Type B pancreatic cell (in vitro differentiated cells): ENCODE data around the gene PPP2R2B. TPM values are rescaled to one million over a fixed set of nuclear protein-coding genes. Genes with fewer than 3 reads are reported as not detected.
"Not testable (repeated sequence)": the region's sequence is repeated elsewhere in the genome, so short reads cannot be mapped to it uniquely, and the experiment has no call there.

ENCODE experiments used
- DNase-seq: peaks from one replicate; pipeline ENCODE4 v3.0.0; 2021; ENCODE audit warnings: mixed read lengths; ENCODE audit not compliant: unreplicated experiment; ENCODE audit errors: extremely low spot score
- H3K27ac Mint-ChIP-seq: 2 replicates; pipeline ENCODE4 v1.8.0; 2021; ENCODE audit warnings: mild to moderate bottlenecking, mixed read lengths
- H3K27me3 Mint-ChIP-seq: 2 replicates; pipeline ENCODE4 v1.8.0; 2021; ENCODE audit warnings: mixed read lengths
- H3K36me3 Mint-ChIP-seq: 2 replicates; pipeline ENCODE4 v1.8.0; 2021; ENCODE audit warnings: mixed read lengths
- H3K4me1 Mint-ChIP-seq: one replicate; pipeline ENCODE4 v1.8.0; 2021; ENCODE audit warnings: mixed read lengths; ENCODE audit not compliant: unreplicated experiment
- H3K4me3 Mint-ChIP-seq: 2 replicates; pipeline ENCODE4 v1.8.0; 2021; ENCODE audit warnings: mild to moderate bottlenecking, mixed read lengths
- H3K9me3 Mint-ChIP-seq: 2 replicates; pipeline ENCODE4 v1.8.0; 2021; ENCODE audit warnings: mixed read lengths
- total RNA-seq: library from RNA; stranded (reverse); gene quantifications from 2 replicates; pipeline ENCODE4 v1.2.1, GENCODE V29; 2021; ENCODE audit warnings: low replicate concordance
- TF ChIP-seq, protein P1 (sequence below): fragments of 200-600 bp; sonication (generic); conservative IDR thresholded peaks from 2 replicates; pipeline ENCODE4 v1.5.0; 2021; ENCODE audit warnings: antibody characterized with exemption, mild to moderate bottlenecking

PPP2R2B gene
- total RNA-seq, 1 donor from 2014 or later, result 29.1 TPM

DNA sequence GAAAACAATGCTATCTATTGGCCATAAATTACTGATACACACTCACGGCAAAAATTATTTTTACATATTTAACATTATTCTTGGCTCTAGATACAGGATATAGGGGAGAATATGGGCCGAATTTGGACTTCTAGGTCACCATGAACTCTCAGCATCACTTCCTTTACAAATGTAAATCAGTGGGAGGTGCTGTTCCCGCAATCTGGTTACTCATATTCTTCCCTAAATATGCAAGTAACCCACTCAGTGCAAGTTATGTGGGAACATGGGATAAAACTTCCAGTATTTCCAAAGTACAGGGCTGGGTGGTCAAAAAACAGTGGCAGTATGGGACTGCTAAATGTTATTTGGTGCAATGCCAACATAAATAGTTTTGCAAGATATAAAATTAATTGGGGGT, 145.6 kb downstream of the PPP2R2B start:
- Mint-ChIP-seq H3K9me3 (peaks cover 6% of the 10 kb centered on the region), H3K36me3 (peaks cover 10% of the 10 kb centered on the region), H3K4me1 (peaks cover 13% of the 10 kb centered on the region), H3K4me3 (no peak overlapping the region), H3K27me3 (no peaks in the 10 kb centered on the region), H3K27ac (no peak overlapping the region)
- TF ChIP-seq, protein P1, sequence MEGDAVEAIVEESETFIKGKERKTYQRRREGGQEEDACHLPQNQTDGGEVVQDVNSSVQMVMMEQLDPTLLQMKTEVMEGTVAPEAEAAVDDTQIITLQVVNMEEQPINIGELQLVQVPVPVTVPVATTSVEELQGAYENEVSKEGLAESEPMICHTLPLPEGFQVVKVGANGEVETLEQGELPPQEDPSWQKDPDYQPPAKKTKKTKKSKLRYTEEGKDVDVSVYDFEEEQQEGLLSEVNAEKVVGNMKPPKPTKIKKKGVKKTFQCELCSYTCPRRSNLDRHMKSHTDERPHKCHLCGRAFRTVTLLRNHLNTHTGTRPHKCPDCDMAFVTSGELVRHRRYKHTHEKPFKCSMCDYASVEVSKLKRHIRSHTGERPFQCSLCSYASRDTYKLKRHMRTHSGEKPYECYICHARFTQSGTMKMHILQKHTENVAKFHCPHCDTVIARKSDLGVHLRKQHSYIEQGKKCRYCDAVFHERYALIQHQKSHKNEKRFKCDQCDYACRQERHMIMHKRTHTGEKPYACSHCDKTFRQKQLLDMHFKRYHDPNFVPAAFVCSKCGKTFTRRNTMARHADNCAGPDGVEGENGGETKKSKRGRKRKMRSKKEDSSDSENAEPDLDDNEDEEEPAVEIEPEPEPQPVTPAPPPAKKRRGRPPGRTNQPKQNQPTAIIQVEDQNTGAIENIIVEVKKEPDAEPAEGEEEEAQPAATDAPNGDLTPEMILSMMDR, result no peak
- no peak for DNase-seq

DNA sequence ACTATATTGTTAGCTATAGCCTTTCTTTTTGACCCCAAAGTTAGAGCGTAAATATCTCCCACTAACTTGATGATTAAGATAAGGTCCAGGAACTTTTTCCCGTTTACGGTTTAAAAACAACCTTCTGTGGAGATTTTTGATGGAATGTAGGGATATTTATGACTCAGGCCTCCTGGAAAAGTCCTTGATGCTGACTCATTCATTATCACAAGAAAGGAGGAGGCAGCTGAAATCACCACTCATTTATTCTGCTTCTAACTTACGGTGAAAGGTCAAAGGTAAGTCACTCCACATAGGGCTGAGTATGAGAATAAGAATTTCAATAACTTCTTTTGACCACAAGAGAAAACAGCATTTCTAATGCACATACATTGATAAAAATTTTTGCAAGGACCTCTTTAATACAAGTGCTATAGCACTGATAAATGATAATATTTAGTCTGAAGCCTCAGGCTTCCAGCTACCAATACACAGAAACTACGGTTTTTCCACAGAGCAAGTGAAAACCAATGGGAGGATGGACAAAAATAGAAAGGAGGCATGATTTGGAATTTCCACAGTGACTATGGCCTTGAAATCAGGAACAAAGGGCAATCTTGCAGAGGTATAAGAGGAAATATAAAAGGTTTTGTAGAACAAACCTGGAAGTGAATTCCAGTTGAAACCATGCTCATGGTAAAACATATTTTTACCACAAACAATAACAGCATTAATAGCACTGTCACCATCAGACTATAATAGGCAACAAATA, 146.5 kb downstream of the PPP2R2B start:
- DNase-seq, result no peak
- no peak overlapping the region for H3K27ac Mint-ChIP-seq
- H3K27me3 Mint-ChIP-seq, result no peaks in the 10 kb centered on the region
- TF ChIP-seq, protein P1, result no peak
- H3K4me1 Mint-ChIP-seq, result peaks cover 13% of the 10 kb centered on the region
- peaks cover 10% of the 10 kb centered on the region for H3K36me3 Mint-ChIP-seq
- no peak overlapping the region for H3K4me3 Mint-ChIP-seq
- H3K9me3 Mint-ChIP-seq, result peaks cover 6% of the 10 kb centered on the region

DNA sequence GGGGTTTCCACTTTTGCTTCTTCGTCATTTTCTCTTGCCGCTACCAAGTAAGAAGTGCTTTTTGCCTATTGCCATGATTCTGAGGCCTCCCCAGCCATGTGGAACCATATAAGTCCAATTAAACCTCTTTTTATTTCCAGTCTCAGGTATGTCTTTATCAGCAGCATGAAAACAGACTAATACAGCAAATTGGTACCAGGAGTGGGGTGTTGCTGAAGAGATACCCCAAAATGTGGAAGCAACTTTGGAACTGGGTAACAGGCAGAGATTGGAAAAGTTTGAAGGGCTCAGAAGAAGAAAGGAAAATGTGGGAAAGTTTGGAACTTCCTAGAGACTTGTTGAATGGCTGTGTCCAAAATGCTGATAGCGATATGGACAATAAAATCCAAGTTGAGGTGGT, 149.8 kb downstream of the PPP2R2B start:
- H3K27me3 Mint-ChIP-seq, H3K4me3 Mint-ChIP-seq, H3K27ac Mint-ChIP-seq, DNase-seq, H3K9me3 Mint-ChIP-seq, H3K36me3 Mint-ChIP-seq: not testable (repeated sequence)
- peaks cover 23% of the 10 kb centered on the region for H3K4me1 Mint-ChIP-seq

DNA sequence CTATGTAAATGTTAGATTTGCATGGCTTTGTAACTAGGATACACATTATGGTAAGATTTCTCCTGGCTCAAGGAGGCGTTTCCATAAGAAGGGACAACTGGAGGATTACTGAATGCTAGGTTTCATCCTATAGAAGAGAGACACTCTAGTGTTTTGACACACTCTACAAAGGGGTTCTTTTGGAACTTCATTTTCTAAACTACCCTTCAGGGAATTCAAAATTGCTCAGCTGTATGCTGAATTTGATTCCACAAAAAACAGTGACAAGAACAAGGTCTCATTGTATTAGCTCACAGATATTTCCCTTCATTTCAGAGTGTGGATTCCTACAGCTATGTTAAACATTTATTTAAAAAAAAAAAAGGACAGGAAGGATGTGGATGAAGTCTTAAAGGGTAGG, 151.7 kb downstream of the PPP2R2B start:
- no peak for DNase-seq
- H3K27me3 Mint-ChIP-seq, result no peaks in the 10 kb centered on the region
- peaks cover 6% of the 10 kb centered on the region for H3K9me3 Mint-ChIP-seq
- H3K4me3 Mint-ChIP-seq, result no peak overlapping the region
- H3K27ac Mint-ChIP-seq, result no peak overlapping the region
- peaks cover 6% of the 10 kb centered on the region for H3K36me3 Mint-ChIP-seq
- TF ChIP-seq, protein P1, result no peak
- peaks cover 19% of the 10 kb centered on the region for H3K4me1 Mint-ChIP-seq

DNA sequence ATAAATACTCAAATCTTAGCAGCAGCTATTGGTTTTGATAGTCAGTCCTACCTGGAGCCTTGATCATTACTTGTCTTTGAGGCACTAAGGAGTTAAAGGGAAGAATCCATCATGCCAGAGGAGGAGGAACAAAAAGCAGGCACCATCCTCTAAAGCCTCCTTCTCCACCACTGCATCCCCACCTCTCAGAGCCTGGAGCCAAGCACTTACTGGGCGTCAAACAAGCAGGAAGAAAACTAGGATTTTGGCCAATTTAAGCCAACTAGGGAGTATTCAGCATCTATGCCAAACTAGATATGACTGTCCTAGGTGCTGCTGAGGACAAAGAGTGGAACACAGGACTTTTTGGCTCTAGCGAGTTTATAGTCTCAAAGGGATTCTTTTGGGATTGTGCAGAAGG, 152.5 kb downstream of the PPP2R2B start:
- TF ChIP-seq, protein P1, result no peak
- no peak overlapping the region for H3K4me3 Mint-ChIP-seq
- H3K36me3 Mint-ChIP-seq, result peaks cover 6% of the 10 kb centered on the region
- peaks cover 13% of the 10 kb centered on the region for H3K4me1 Mint-ChIP-seq
- H3K27me3 Mint-ChIP-seq, result no peaks in the 10 kb centered on the region
- H3K9me3 Mint-ChIP-seq, result peaks cover 6% of the 10 kb centered on the region
- no peak for DNase-seq
- no peak overlapping the region for H3K27ac Mint-ChIP-seq

DNA sequence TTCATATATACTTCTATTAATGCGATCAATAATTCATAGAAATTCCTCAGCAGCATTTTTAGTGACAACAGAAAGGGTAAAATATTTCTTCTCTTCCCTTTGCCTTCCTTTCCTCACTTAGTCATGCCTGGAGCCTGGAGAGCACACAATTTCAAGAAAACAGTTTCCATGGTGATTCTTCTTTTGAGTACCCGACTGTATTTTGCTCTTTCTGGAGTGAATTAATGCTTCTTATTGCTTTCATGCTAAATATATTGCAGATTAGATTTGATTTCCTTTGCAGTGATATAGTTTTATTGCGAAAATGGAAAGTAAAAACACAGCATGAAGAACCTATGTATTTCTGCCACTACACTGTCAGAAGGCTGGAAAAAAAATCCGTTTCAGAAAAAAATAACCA, 153.5 kb downstream of the PPP2R2B start:
- H3K9me3 Mint-ChIP-seq, result peaks cover 6% of the 10 kb centered on the region
- TF ChIP-seq, protein P1, result no peak
- no peak for DNase-seq
- peaks cover 13% of the 10 kb centered on the region for H3K4me1 Mint-ChIP-seq
- no peaks in the 10 kb centered on the region for H3K27me3 Mint-ChIP-seq
- H3K27ac Mint-ChIP-seq, result no peak overlapping the region
- H3K4me3 Mint-ChIP-seq, result no peak overlapping the region
- H3K36me3 Mint-ChIP-seq, result peaks cover 6% of the 10 kb centered on the region
